GM19468 (cell line): ENCODE data around the gene BLTP1.
A peak's percentile ranks its signal among the peaks of the same experiment; 100 is the strongest.
"Not testable (repeated sequence)": the region's sequence is repeated elsewhere in the genome, so short reads cannot be mapped to it uniquely, and the experiment has no call there.

Experiments
- ATAC-seq: cut with Tn5 transposase; IDR thresholded peaks from one replicate; pipeline ENCODE4 v1.9.1; 2021; ENCODE audit warnings: mild to moderate bottlenecking, moderate library complexity, moderate number of reproducible peaks; ENCODE audit not compliant: unreplicated experiment; ENCODE audit errors: extremely low read depth

The BLTP1 gene, protein sequence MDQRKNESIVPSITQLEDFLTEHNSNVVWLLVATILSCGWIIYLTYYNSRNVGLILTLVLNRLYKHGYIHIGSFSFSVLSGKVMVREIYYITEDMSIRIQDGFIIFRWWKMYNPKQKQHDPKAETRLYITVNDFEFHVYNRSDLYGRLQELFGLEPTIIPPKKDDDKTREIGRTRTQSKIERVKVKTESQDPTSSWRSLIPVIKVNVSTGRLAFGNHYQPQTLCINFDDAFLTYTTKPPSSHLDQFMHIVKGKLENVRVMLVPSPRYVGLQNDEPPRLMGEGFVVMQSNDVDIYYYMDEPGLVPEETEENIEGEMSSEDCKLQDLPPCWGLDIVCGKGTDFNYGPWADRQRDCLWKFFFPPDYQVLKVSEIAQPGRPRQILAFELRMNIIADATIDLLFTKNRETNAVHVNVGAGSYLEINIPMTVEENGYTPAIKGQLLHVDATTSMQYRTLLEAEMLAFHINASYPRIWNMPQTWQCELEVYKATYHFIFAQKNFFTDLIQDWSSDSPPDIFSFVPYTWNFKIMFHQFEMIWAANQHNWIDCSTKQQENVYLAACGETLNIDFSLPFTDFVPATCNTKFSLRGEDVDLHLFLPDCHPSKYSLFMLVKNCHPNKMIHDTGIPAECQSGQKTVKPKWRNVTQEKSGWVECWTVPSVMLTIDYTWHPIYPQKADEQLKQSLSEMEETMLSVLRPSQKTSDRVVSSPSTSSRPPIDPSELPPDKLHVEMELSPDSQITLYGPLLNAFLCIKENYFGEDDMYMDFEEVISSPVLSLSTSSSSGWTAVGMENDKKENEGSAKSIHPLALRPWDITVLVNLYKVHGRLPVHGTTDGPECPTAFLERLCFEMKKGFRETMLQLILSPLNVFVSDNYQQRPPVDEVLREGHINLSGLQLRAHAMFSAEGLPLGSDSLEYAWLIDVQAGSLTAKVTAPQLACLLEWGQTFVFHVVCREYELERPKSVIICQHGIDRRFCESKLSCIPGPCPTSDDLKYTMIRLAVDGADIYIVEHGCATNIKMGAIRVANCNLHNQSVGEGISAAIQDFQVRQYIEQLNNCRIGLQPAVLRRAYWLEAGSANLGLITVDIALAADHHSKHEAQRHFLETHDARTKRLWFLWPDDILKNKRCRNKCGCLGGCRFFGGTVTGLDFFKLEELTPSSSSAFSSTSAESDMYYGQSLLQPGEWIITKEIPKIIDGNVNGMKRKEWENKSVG (N-terminal part only)

GRCh38 chr4:122151982-122152710 is at the start of gene BLTP1:
Gene BLTP1 (plus strand): TSS chr4:122152331. CDS start chr4:122170648, 18,317 bp downstream.
- peak; percentile 94 for ATAC-seq

DNA sequence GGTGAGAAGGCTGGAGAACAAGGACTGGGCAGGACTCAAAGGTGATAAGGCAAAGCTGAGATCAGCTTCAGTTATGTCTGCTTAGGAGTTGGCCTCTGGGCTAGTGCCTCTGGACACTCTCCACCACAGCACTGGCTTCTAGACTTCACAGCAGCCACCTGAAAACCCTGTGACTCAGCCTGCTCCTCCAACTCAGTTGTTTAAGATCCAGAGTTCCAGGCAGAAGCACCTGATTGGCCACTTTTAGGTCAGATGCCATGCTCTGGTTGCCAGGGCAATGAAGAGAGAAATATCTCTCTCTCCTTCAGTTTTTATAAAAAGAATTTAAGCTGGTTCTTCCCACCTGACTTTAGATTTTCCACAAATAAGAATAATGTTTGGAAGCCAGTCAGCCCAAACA is 47.9 kb upstream of the BLTP1 start:
- ATAC-seq: no peak

DNA sequence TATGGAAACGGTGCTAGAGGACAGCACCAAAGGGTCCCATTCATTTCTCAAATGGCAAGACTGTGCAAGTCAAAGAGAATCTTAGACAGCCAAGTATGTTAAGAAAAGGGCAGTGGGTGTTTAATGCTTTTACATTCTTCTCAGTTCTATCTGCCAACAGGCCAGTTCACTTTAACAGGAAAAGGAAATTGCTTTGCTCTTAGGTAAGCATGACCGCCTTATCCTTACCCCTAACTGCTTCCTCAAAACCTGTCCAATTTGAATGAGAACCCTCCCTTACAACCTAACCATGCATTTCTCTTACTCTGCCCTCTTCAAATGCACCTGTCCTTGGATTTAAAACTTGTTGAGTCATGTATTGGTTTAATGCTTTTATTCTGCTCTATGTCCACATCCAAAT is 44.5 kb upstream of the BLTP1 start:
- ATAC-seq: no peak

GRCh38 chr4:122110304-122110703 is 41.8 kb upstream of the BLTP1 start:
- ATAC-seq: not testable (repeated sequence)

DNA sequence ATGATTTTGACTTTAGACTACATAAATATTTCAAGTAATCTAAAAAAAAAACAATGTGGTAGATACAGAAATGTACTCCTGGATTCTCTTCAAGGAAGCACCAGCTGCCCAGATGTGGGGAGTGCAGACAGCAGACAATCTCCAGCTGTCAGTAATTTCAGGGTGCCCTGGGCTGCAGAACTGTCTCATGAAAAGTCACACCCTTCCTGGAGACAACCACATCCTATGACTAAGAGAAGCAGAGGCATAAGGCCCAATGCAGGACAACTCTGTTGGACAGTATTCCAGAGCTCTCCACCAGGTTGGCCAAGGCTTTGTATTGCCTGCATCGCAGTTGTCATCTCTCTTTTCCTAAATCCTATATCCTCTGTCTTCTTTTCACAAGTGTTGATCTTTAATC is 34.4 kb upstream of the BLTP1 start:
- no peak for ATAC-seq

DNA sequence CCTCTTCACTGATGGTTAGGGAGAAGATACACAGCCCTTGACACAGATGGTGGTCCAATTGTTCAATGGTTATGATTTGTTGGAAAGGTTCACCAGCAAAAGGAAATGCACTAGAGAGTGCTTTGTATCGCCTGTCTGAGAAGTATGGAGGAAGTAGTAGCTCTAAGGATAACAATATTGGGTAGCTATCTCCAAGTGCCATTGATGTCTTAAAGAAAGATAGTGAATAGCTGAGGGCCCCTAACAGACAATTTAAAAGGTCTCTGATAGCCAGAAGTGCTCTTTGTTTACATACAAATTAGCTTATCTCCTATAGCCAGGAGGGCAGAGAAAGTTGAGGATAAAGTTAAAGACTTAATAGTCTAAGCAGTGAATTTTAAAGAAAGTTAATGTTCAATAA is 33.9 kb upstream of the BLTP1 start:
- no peak for ATAC-seq

GRCh38 chr4:122119739-122120138 is 32.4 kb upstream of the BLTP1 start:
- ATAC-seq: no peak

GRCh38 chr4:122121593-122121992 is 30.5 kb upstream of the BLTP1 start:
- ATAC-seq: no peak

DNA sequence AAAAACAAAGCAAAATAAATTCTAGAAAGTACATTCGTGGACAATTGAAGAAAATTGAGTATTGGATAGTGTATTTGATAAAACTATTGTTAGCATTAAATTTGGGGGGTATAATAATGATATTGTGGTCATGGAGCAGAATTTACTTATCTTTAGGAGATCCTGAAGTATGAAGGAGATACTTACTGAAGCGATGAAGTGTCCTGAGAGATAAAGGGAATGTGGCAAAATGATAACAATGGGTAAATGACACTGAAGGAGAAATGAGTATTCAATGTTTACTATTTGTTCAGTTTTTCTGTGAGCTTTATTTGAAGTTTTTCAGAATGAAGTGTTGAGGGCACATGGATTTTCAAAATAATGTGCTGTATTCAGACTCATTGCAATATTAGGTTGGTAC is 30.0 kb upstream of the BLTP1 start:
- ATAC-seq: no peak

DNA sequence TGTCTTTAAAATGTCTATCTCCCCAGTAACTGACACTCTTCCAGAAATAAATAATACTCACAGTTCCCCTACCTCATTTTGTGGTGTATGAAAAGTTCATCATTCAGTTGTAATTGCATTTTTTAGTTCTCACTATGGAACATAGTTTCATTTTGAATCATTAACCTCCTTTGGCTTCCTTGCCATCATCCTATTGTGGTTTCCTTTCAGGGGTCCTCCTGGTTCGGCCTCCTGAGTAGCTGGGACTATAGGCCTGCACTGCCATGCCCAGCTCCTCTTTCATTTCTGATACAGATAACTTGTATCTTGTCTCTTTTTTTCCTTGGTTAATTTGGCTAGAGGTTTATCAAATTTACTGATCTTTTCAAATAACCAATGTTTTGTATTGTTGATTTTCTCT is 23.1 kb upstream of the BLTP1 start:
- ATAC-seq: no peak

DNA sequence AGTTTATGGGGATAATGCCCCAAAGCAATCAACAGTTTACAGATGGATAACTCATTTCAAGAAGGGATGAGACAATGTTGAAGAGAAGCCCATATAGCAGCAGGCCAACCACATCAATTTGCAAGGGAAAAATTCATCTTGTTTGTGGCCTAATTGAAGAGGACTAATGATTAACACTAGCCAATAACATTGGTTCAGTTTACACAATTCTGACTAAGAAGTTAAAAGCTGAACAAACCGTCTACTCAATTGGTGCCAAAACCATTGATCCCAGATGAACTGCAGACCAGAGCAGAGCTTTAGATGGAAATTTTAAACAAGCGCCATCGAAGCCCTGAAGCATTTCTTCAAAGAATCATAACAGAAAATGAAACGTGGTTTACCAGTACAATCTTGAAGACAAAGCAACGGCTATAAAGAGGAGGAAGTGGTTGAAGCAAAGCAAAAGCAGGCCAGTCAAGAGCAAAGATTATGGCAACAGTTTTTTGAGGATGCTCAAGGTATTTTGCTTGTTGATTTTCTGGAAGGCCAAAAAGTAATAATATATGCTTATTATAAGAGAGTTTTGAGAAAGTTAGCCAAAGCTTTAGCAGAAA is 20.5 kb upstream of the BLTP1 start:
- peak; percentile 25 for ATAC-seq

DNA sequence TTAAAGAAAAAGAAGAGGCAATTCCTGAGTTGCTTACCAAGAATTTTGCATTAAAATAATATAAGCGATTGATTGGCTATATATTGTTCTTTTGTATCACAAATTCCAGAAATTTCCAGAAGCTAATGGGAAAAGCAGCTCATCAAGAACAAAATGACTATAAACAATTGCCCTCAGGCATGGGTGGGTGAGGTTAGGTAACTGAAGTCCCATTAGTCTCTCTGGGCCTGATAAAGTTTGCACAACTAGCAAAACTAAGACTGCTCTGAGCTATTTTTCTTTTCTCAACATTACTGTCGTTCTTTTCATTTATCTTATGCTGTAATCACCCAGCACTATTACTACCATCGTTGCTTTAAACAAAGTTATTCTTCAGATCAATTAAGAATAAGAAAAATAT is 19.2 kb upstream of the BLTP1 start:
- ATAC-seq: no peak

DNA sequence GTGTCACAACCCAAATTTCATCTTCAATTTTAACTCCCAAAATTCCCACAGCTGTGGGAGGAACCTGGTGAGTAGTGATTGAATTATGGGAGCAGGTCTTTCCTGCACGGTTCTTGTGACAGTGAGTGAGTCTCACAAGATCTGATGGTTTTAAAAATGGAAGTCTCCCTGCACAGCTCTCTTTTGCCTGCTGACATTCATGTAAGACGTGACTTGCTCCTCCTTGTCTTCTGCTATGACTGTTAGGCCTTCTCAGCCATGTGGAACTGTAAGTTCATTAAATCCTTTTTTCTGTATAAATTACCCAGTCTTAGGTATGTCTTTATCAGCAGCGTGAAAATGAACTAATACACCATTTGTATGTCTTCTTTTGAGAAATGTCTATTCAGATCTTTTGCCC is 13.0 kb upstream of the BLTP1 start:
- no peak for ATAC-seq

DNA sequence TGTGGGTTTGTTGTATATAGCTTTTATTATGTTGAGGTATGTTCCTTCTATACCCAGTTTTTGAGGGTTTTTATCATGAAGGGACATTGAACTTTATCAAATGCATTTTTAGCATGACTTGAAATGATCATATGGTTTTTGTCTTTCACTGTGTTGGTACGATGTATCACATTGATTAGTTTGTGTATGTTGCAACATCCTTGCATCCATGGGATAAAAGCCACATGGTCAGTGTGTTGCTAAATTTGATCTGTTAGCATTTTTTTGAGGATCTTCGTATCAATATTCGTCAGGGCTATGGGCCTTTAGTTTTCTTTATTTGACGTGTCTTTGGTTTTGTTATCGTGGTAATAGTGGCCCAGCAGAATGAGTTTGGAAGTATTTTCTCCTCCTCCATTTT is 11.3 kb upstream of the BLTP1 start:
- ATAC-seq: no peak

GRCh38 chr4:122142687-122143086 is 9.4 kb upstream of the BLTP1 start:
- ATAC-seq: no peak

- no peak for ATAC-seq
Observed at GRCh38 chr4:122146652-122147051, 5.5 kb upstream of the BLTP1 start.

DNA sequence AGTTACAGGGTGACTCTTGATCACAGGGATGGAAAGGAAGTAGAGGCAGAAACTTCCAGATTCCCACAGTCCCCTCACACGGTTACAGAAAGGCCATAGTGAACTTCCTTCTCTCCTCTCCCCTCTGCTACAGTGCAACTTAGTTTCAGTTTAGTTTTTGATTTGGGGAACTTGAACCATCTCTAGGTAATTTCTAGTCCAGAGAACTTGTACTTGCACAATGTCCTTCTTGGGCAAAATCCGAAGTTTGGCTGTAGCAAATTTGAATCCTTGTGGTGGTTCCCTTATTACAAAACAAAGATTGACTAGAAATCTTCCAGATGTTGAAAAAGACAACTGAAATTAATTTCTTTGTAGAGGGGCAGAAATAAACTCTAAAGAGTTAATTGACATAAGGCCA is 1.2 kb upstream of the BLTP1 start:
- ATAC-seq: no peak

DNA sequence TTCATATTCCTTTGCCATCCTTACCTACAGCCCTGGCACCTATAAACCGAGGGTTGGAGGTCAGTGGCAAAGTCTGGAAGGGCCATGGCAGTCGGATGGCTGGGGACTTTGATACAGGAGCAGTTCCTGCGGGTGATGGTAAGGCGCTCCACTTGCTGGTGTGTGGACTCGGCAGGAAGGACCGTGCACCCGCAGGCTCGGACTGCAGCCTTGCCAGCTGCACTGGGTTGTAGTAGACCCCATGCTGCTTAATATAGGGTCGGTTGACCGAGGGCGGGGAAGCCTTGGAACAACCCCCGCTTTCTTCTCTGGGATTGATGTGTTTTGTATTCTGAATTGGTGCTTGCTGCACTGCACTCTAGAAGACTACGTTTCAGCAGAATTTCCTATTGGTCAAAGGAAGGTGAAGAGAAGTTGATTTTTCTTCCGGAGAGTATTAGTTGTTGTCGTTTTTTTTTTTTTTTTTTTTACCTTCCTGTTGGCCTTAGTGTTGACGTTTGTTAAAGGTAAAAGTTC is 638 bp downstream of the BLTP1 start:
- no peak for ATAC-seq

DNA sequence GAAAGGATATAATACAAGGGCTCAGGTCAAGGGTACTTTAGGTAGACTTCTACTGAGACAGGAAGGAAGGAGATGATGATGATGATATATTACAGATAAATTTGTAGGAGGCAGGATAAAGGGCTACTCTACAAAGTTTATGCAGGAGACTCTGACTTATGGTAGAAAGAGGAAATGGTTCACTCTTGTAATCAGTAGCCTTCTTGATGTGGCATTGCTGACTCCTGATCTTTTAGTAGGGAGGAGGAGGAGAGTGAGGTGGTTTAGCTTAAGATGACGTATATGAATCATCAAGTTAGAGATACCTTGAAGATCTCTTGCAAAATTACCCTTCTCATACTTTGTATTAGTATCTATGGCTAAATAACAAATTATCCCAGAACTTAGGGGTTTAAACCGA is 4.7 kb downstream of the BLTP1 start:
- ATAC-seq: no peak
